Spleen (tissue), 11 donors: Measurements from ENCODE around the gene TBL3. TPM values are rescaled to one million over a fixed set of nuclear protein-coding genes. Genes with fewer than 3 reads are reported as not detected.

Experiments used
- DNase-seq: peaks from one replicate; pipeline ENCODE4 v3.0.0-alpha.2; 2020
- H3K27ac ChIP-seq, 8 donors: fragments of 200-600 bp; sonication (generic) in 7 of 8; 1 replicate in 4 of 8; 2 replicates in 4 of 8; pipeline versions ENCODE4 v1.5.0 to v1.8.0; 2016 to 2021; ENCODE audit warnings: inconsistent platforms in 4 of 8, mild to moderate bottlenecking in 4 of 8, moderate library complexity in 1 of 8
- H3K27me3 ChIP-seq, 7 donors: fragments of 200-600 bp; sonication (generic) in 6 of 7; replicated peaks in 1 of 7; 1 replicate in 4 of 7; 2 replicates in 3 of 7; pipeline versions ENCODE4 v1.5.0 to v1.8.0; 2016 to 2021; ENCODE audit warnings: inconsistent platforms in 3 of 7, mild to moderate bottlenecking in 1 of 7
- H3K36me3 ChIP-seq, 6 donors: fragments of 200-600 bp; sonication (generic) in 5 of 6; 1 replicate in 4 of 6; 2 replicates in 2 of 6; pipeline versions ENCODE4 v1.5.0 to v1.8.0; 2016 to 2021; ENCODE audit warnings: inconsistent platforms in 2 of 6
- H3K4me1 ChIP-seq, 6 donors: fragments of 200-600 bp; sonication (generic) in 5 of 6; 1 replicate in 3 of 6; 2 replicates in 3 of 6; pipeline versions ENCODE4 v1.5.0 to v1.8.0; 2016 to 2021; ENCODE audit warnings: inconsistent platforms in 3 of 6
- H3K4me3 ChIP-seq, 8 donors: fragments of 200-600 bp; sonication (generic) in 7 of 8; 1 replicate in 4 of 8; 2 replicates in 4 of 8; pipeline versions ENCODE4 v1.5.0 to v1.8.0; 2016 to 2021; ENCODE audit warnings: inconsistent platforms in 4 of 8, mild to moderate bottlenecking in 4 of 8, moderate library complexity in 2 of 8
- H3K9me3 ChIP-seq, 8 donors: fragments of 200-600 bp; sonication (generic) in 7 of 8; 1 replicate in 4 of 8; 2 replicates in 4 of 8; pipeline versions ENCODE4 v1.5.0 to v1.8.0; 2016 to 2021; ENCODE audit warnings: inconsistent platforms in 4 of 8
- CTCF ChIP-seq, 11 experiments: fragments of 200-600 bp in 7 of 11; fragments of 450-650 bp in 4 of 11; sonication (generic) in 4 of 11; IDR thresholded peaks in 8 of 11; conservative IDR thresholded peaks in 3 of 11; 1 replicate in 7 of 11; 2 replicates in 4 of 11; pipeline versions ENCODE4 v1.4.0 to v1.8.0; 2016 to 2021; ENCODE audit warnings: antibody characterized with exemption in 11 of 11, inconsistent platforms in 4 of 11, mild to moderate bottlenecking in 1 of 11
- POLR2A ChIP-seq, 3 donors: fragments of 450-650 bp; IDR thresholded peaks; one replicate each; pipeline ENCODE4 v1.5.1; 2017; ENCODE audit warnings: antibody characterized with exemption in 3 of 3, mild to moderate bottlenecking in 1 of 3
- POLR2AphosphoS5 ChIP-seq, 3 donors: sonication (generic); formaldehyde crosslinking; IDR thresholded peaks; one replicate each; pipeline ENCODE4 v1.5.1; 2017; ENCODE audit warnings: antibody characterized with exemption in 3 of 3
- WGBS, 5 donors: extraction: QIAGEN DNeasy Blood & Tissue Kit in 3 of 5; methylation state at CpG; one replicate each; pipeline versions ENCODE4 v1.1.5 to v1.1.7; 2013 to 2018; 5-methylcytosine and 5-hydroxymethylcytosine counted together
- intact Hi-C: fragments of 100-400 bp; cut with DNase I; formaldehyde crosslinking; loops from one replicate; pipeline ENCODE4 v1.15.0; 2023; ENCODE audit warnings: low total_unique reads
- polyA plus RNA-seq, 3 donors: library from polyadenylated mRNA; stranded (reverse); fragments of 200-250 nt; gene quantifications; one replicate each; pipeline ENCODE4 v1.2.1, GENCODE V29; 2013
- total RNA-seq, 7 donors: library from RNA; depleted of rRNA in 3 of 7; stranded (reverse); fragments of >200 nt in 3 of 7; fragmentation: NEBNext Ultra II Directional in 4 of 7; extraction: Animal tissue kit (Norgen Biotek cat#: 25700) in 4 of 7; gene quantifications; one replicate each; pipeline versions ENCODE4 v1.1.0 to v1.2.1, GENCODE V29; 2016 to 2021
- donor health status: healthy with polysubstance abuse.
- donor health status: DM: no; HTN: no; CAD: no; lungs with moderate emphysema.
- donor health status: DM: no; HTN: no; CAD: no.
- donor health status: Bipolar disorder and iron deficiency.
- donor health status: healthy.
- donor health status: DM: no; HTN: no; CAD: no.
- donor health status: DM: yes; HTN: yes; CAD: no.

The TBL3 gene
- total and polyA plus RNA-seq, 10 donors = 20.6 to 54.2 (median 29.3) TPM

GRCh38 chr16:1998360-1998835, 26.5 kb downstream of the TBL3 start:
- TF ChIP-seq POLR2A (IDR thresholded peaks at IDR 0.05) (no peak), POLR2AphosphoS5 (IDR thresholded peaks at IDR 0.05) (no peak), CTCF (IDR thresholded peaks at IDR 0.05 in 8 of 11, conservative IDR thresholded peaks at IDR 0.05 in 3 of 11) (no peak)
- 90 to 95% (median 91%) methylated on average over 15 to 27 of the region's 27 CpGs for WGBS, 5 donors
- intact Hi-C loops = no loop called here
- DNase-seq = no peak
- Histone ChIP-seq H3K4me3 (no peak overlapping the region), H3K9me3 (no peaks in the 10 kb centered on the region), H3K4me1 (peaks cover 1 to 20% (median 3%) of the 10 kb centered on the region in 6 donors), H3K36me3 (peaks cover 5 to 74% (median 68%) of the 10 kb centered on the region in 6 donors), H3K27me3 (no peaks in the 10 kb centered on the region), H3K27ac (peak overlapping the region in 1 of 8 donors; percentile 20)

GRCh38 chr16:1998852-1999801, 27.3 kb downstream of the TBL3 start:
- Histone ChIP-seq H3K4me3 (no peak overlapping the region), H3K4me1 (peaks cover 7 to 27% (median 11%) of the 10 kb centered on the region in 6 donors), H3K27ac (peak overlapping the region in 3 of 8 donors; percentile 20 to 31 (median 27)), H3K36me3 (peaks cover 5 to 77% (median 69%) of the 10 kb centered on the region in 6 donors), H3K9me3 (no peaks in the 10 kb centered on the region), H3K27me3 (no peaks in the 10 kb centered on the region)
- TF ChIP-seq POLR2A (IDR thresholded peaks at IDR 0.05) (no peak), POLR2AphosphoS5 (IDR thresholded peaks at IDR 0.05) (peak in 1 of 3 donors; percentile 8)
- DNase-seq = peak; percentile 72
- intact Hi-C loops = no loop called here
- 91 to 97% (median 91%) methylated on average over 26 to 39 of the region's 39 CpGs for WGBS, 5 donors

GRCh38 chr16:1999866-2000514, 28.1 kb downstream of the TBL3 start:
- Histone ChIP-seq H3K27me3 (no peaks in the 10 kb centered on the region), H3K27ac (peak overlapping the region in 3 of 8 donors; percentile 20 to 31 (median 27)), H3K4me1 (peaks cover 16 to 35% (median 19%) of the 10 kb centered on the region in 6 donors), H3K36me3 (peaks cover 5 to 82% (median 69%) of the 10 kb centered on the region in 6 donors), H3K4me3 (no peak overlapping the region), H3K9me3 (no peaks in the 10 kb centered on the region)
- intact Hi-C loops = no loop called here
- peak; percentile 78 for DNase-seq
- 73 to 90% (median 80%) methylated on average over 19 to 28 of the region's 28 CpGs for WGBS, 5 donors
- no peak for TF ChIP-seq POLR2A (IDR thresholded peaks at IDR 0.05)
- TF ChIP-seq CTCF (IDR thresholded peaks at IDR 0.05 in 8 of 11, conservative IDR thresholded peaks at IDR 0.05 in 3 of 11) = no peak
- peak in 2 of 3 donors; percentile 48 to 50 for TF ChIP-seq POLR2AphosphoS5 (IDR thresholded peaks at IDR 0.05)

- no peaks in the 10 kb centered on the region for H3K27me3 ChIP-seq
- TF ChIP-seq POLR2AphosphoS5 (IDR thresholded peaks at IDR 0.05) = peak in 1 of 3 donors; percentile 6
- TF ChIP-seq CTCF (IDR thresholded peaks at IDR 0.05 in 8 of 11, conservative IDR thresholded peaks at IDR 0.05 in 3 of 11) = no peak
- H3K4me1 ChIP-seq = peaks cover 26 to 46% (median 30%) of the 10 kb centered on the region in 6 donors
- H3K9me3 ChIP-seq = no peaks in the 10 kb centered on the region
- no peak for DNase-seq
- H3K36me3 ChIP-seq = peaks cover 5 to 86% (median 69%) of the 10 kb centered on the region in 6 donors
- no peak overlapping the region for H3K27ac ChIP-seq
- intact Hi-C loops = no loop called here
- H3K4me3 ChIP-seq = no peak overlapping the region
- 92 to 99% (median 95%) methylated on average over 10 to 19 of the region's 19 CpGs for WGBS, 5 donors
These were observed 29.2 kb downstream of the TBL3 start for GRCh38 chr16:2001035-2001434.
